Spleen (tissue), 7 donors: ENCODE results near the gene SDK2.

Experiments
- POLR2A ChIP-seq, 3 donors: fragments of 450-650 bp; IDR thresholded peaks; one replicate each; pipeline ENCODE4 v1.5.1; 2017; ENCODE audit warnings: antibody characterized with exemption in 3 of 3, mild to moderate bottlenecking in 1 of 3
- POLR2AphosphoS5 ChIP-seq, 3 donors: sonication (generic); formaldehyde crosslinking; IDR thresholded peaks; one replicate each; pipeline ENCODE4 v1.5.1; 2017; ENCODE audit warnings: antibody characterized with exemption in 3 of 3
- TF ChIP-seq, protein P1 (sequence below), 11 experiments: fragments of 200-600 bp in 7 of 11; fragments of 450-650 bp in 4 of 11; sonication (generic) in 4 of 11; IDR thresholded peaks in 8 of 11; conservative IDR thresholded peaks in 3 of 11; 1 replicate in 7 of 11; 2 replicates in 4 of 11; pipeline versions ENCODE4 v1.4.0 to v1.8.0; 2016 to 2021; ENCODE audit warnings: antibody characterized with exemption in 11 of 11, inconsistent platforms in 4 of 11, mild to moderate bottlenecking in 1 of 11
- donor health status: DM: no; HTN: no; CAD: no; lungs with moderate emphysema.
- donor health status: DM: no; HTN: no; CAD: no.
- donor health status: DM: no; HTN: no; CAD: no.

GRCh38 chr17:73363442-73364154, 280.6 kb downstream of the SDK2 start:
- TF ChIP-seq POLR2A (IDR thresholded peaks at IDR 0.05) (no peak), POLR2AphosphoS5 (IDR thresholded peaks at IDR 0.05) (no peak)
- TF ChIP-seq, protein P1, sequence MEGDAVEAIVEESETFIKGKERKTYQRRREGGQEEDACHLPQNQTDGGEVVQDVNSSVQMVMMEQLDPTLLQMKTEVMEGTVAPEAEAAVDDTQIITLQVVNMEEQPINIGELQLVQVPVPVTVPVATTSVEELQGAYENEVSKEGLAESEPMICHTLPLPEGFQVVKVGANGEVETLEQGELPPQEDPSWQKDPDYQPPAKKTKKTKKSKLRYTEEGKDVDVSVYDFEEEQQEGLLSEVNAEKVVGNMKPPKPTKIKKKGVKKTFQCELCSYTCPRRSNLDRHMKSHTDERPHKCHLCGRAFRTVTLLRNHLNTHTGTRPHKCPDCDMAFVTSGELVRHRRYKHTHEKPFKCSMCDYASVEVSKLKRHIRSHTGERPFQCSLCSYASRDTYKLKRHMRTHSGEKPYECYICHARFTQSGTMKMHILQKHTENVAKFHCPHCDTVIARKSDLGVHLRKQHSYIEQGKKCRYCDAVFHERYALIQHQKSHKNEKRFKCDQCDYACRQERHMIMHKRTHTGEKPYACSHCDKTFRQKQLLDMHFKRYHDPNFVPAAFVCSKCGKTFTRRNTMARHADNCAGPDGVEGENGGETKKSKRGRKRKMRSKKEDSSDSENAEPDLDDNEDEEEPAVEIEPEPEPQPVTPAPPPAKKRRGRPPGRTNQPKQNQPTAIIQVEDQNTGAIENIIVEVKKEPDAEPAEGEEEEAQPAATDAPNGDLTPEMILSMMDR (IDR thresholded peaks at IDR 0.05 in 8 of 11, conservative IDR thresholded peaks at IDR 0.05 in 3 of 11), result no peak
